ENCODE data around the gene DLX4. TPM values are rescaled to one million over a fixed set of nuclear protein-coding genes. Genes with fewer than 3 reads are reported as not detected.

Gene DLX4
- total and polyA plus RNA-seq, 10 of the 15 experiments (the other 5 are each of a cell fraction or from before 2014, with no cell fraction given), result 0.05 to 0.29 (median 0.15) TPM

GRCh38 chr17:49932901-49933300 lies 36.1 kb upstream of the DLX4 start:
- TF ChIP-seq KDM1A (IDR thresholded peaks at IDR 0.05; ENCODE audit: borderline replicate concordance) (no peak), ASH2L (IDR thresholded peaks at IDR 0.05; ENCODE audit: borderline replicate concordance, low read depth) (no peak), GABPA (IDR thresholded peaks at IDR 0.05; ENCODE audit: low read depth) (no peak), ZNF687 (IDR thresholded peaks at IDR 0.05) (no peak), NR2C2 (IDR thresholded peaks at IDR 0.05; ENCODE audit: borderline replicate concordance, control insufficient read depth, insufficient read length, low read depth) (no peak), IKZF2 (IDR thresholded peaks at IDR 0.05) (no peak), SUZ12 (IDR thresholded peaks at IDR 0.05; ENCODE audit: unreplicated experiment) (no peak), ZNF384 (IDR thresholded peaks at IDR 0.05; ENCODE audit: borderline replicate concordance, low read depth, low read length) (no peak), E4F1 (IDR thresholded peaks at IDR 0.05; ENCODE audit: borderline replicate concordance, partially characterized antibody) (no peak), PBX3 (IDR thresholded peaks at IDR 0.05; ENCODE audit: insufficient replicate concordance, low read depth, low read length) (no peak), USF2 (IDR thresholded peaks at IDR 0.05; ENCODE audit: borderline replicate concordance, low read depth, low read length) (no peak), HDAC6 (IDR thresholded peaks at IDR 0.05; ENCODE audit: unreplicated experiment) (no peak), ESRRA (IDR thresholded peaks at IDR 0.05; ENCODE audit: low read length) (no peak), SUPT20H (IDR thresholded peaks at IDR 0.05; ENCODE audit: borderline replicate concordance, control insufficient read depth, low read depth, low read length) (no peak), TCF7 (IDR thresholded peaks at IDR 0.05; ENCODE audit: borderline replicate concordance) (no peak), SMC3 (IDR thresholded peaks at IDR 0.05; ENCODE audit: borderline replicate concordance, low read length) (no peak), IKZF1 (conservative IDR thresholded peaks at IDR 0.05) (no peak)
- Histone ChIP-seq H3K9me3 (replicated peaks; ENCODE audit: control insufficient read depth, insufficient read depth, low read length) (no peaks in the 10 kb centered on the region), H3K36me3 (ENCODE audit: control insufficient read depth in 2 of 2, insufficient read depth in 2 of 2, low read length in 1 of 2) (no peaks in the 10 kb centered on the region), H2AFZ (ENCODE audit: control insufficient read depth, low read depth, low read length) (no peak overlapping the region), H3K4me1 (ENCODE audit: control insufficient read depth, insufficient read depth, low read length) (no peaks in the 10 kb centered on the region), H3K79me2 (ENCODE audit: control insufficient read depth, insufficient read depth, low read length) (no peaks in the 10 kb centered on the region), H4K20me1 (ENCODE audit: control insufficient read depth, insufficient read depth) (no peaks in the 10 kb centered on the region), H3K27ac (ENCODE audit: control insufficient read depth, insufficient read depth) (no peak overlapping the region), H3K4me2 (ENCODE audit: control insufficient read depth, insufficient read depth) (no peak overlapping the region), H3K9ac (ENCODE audit: control insufficient read depth, insufficient read depth, low read length) (no peak overlapping the region), H3K27me3 (replicated peaks in 1 of 2; ENCODE audit: control insufficient read depth in 2 of 2, insufficient read depth in 2 of 2, low read length in 1 of 2) (peaks cover 2 to 3% of the 10 kb centered on the region in 2 experiments; a peak in 2 of 4 replicates), H3K4me3 (no peak overlapping the region)
- DNase-seq (ENCODE audit: low read depth, low spot score) (no peak), ATAC-seq (no peak), FAIRE-seq (no peak)
- POLR2A ChIA-PET, result no interaction called here
- SMC1A ChIA-PET (ENCODE audit: uncharacterized antibody, unreplicated experiment), result no interaction called here
- WGBS (ENCODE audit: insufficient coverage, insufficient replicate concordance, low lambda C conversion rate, missing lambda C conversion rate), result 66% methylated on average over 6 of the region's 6 CpGs
- RAD21 ChIA-PET (ENCODE audit: unreplicated experiment), result no interaction called here
- intact Hi-C loops (cut with micrococcal nuclease; ENCODE audit: unreplicated experiment) (no loop called here), in situ Hi-C loops (cut with MboI) (no loop called here)
- CTCF ChIA-PET, result no interaction called here
- no TSS peak for BruUV-seq (replicated peaks)
